Osteoblast (primary cell): ENCODE measurements around the gene AK9. TPM values are rescaled to one million over a fixed set of nuclear protein-coding genes. Genes with fewer than 3 reads are reported as not detected.

Experiments used
- DNase-seq: peaks from one replicate; pipeline ENCODE4 v3.0.0; 2011; ENCODE audit warnings: low spot score, mixed read lengths; ENCODE audit not compliant: insufficient read length; ENCODE audit errors: missing footprints
- H2AFZ ChIP-seq: 2 replicates; pipeline ENCODE4 v1.6.0; 2011; ENCODE audit warnings: mild to moderate bottlenecking, low read length
- H3K27ac ChIP-seq: 2 replicates; pipeline ENCODE4 v1.5.1; 2011; ENCODE audit warnings: mild to moderate bottlenecking, low read depth, low read length, moderate library complexity
- H3K27me3 ChIP-seq: 2 replicates; pipeline ENCODE4 v1.6.0; 2012; ENCODE audit warnings: mild to moderate bottlenecking, control low read depth, inconsistent platforms, low read length, moderate library complexity; ENCODE audit not compliant: insufficient read depth
- H3K36me3 ChIP-seq: 2 replicates; pipeline ENCODE4 v1.5.1; 2011; ENCODE audit warnings: mild to moderate bottlenecking, low read length, control low read depth, moderate library complexity; ENCODE audit not compliant: insufficient read depth
- H3K4me1 ChIP-seq: 2 replicates; pipeline ENCODE4 v1.5.1; 2011; ENCODE audit warnings: mild to moderate bottlenecking, low read length, control low read depth, moderate library complexity; ENCODE audit not compliant: insufficient read depth
- H3K4me2 ChIP-seq: 2 replicates; pipeline ENCODE4 v1.6.0; 2011; ENCODE audit warnings: mild to moderate bottlenecking, low read length; ENCODE audit not compliant: insufficient read depth
- H3K4me3 ChIP-seq: fragments of 200-600 bp; sonication (generic); 3 replicates; pipeline ENCODE4 v1.5.1; 2012; ENCODE audit warnings: mild to moderate bottlenecking, low read length, inconsistent platforms; ENCODE audit not compliant: insufficient read depth
- H3K79me2 ChIP-seq: 2 replicates; pipeline ENCODE4 v1.6.0; 2012; ENCODE audit warnings: mild to moderate bottlenecking, low read length, control low read depth, inconsistent platforms; ENCODE audit not compliant: insufficient read depth
- H3K9me3 ChIP-seq: 2 replicates; pipeline ENCODE4 v1.5.1; 2011; ENCODE audit warnings: low read depth, low read length, control low read depth
- H4K20me1 ChIP-seq: 2 replicates; pipeline ENCODE4 v1.6.0; 2012; ENCODE audit warnings: mild to moderate bottlenecking, low read length, control low read depth; ENCODE audit not compliant: insufficient read depth
- CTCF ChIP-seq: IDR thresholded peaks from 2 replicates; pipeline ENCODE4 v1.5.1; 2011; ENCODE audit warnings: mild to moderate bottlenecking, low read depth, low read length, moderate library complexity; ENCODE audit errors: extremely low read depth
- total RNA-seq: library from RNA; depleted of rRNA; stranded (reverse); fragments of >200 nt; gene quantifications from 2 replicates; pipeline ENCODE4 v1.2.3, GENCODE V29; 2012

The AK9 gene
- total RNA-seq, 1 donor, result 5.8 TPM

- peaks cover 3% of the 10 kb centered on the region for H3K27me3 ChIP-seq
- DNase-seq, result no peak
- no peaks in the 10 kb centered on the region for H3K4me1 ChIP-seq
- H3K27ac ChIP-seq, result no peak overlapping the region
- peak overlapping the region; percentile 29 for H2AFZ ChIP-seq
- no peaks in the 10 kb centered on the region for H4K20me1 ChIP-seq
- H3K9me3 ChIP-seq, result no peaks in the 10 kb centered on the region
- H3K36me3 ChIP-seq, result no peaks in the 10 kb centered on the region
- no peaks in the 10 kb centered on the region for H3K79me2 ChIP-seq
- no peak overlapping the region for H3K4me2 ChIP-seq
- no peak for TF ChIP-seq CTCF
- no peak overlapping the region for H3K4me3 ChIP-seq
Observed at GRCh38 chr6:109491207-109491938, 199.6 kb downstream of the AK9 start.

DNA sequence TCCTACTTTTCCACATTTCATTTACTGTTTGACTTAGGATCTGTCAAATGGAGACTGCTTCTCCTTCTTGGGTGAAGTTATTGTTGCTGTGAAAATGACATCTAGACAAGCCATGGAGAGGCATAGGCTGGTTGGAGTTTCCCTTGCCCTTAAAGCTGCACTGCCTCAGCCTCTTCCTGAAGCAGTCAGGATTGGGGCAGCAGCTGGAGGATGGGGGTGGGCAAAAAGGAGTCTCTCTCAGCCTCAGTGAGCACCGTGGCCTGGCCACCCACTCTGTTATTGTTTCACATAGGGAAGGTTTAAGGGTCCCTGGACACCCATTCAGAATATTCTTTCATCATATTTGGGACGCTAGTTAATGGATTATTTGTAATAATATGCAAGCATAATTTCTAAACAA lies 200.3 kb downstream of the AK9 start:
- Histone ChIP-seq H3K27me3 (peaks cover 3% of the 10 kb centered on the region), H3K79me2 (no peaks in the 10 kb centered on the region), H3K9me3 (no peaks in the 10 kb centered on the region), H4K20me1 (no peaks in the 10 kb centered on the region), H2AFZ (no peak overlapping the region), H3K4me2 (no peak overlapping the region), H3K36me3 (no peaks in the 10 kb centered on the region), H3K4me3 (no peak overlapping the region), H3K4me1 (no peaks in the 10 kb centered on the region), H3K27ac (no peak overlapping the region)
- TF ChIP-seq CTCF, result no peak
- no peak for DNase-seq

DNA sequence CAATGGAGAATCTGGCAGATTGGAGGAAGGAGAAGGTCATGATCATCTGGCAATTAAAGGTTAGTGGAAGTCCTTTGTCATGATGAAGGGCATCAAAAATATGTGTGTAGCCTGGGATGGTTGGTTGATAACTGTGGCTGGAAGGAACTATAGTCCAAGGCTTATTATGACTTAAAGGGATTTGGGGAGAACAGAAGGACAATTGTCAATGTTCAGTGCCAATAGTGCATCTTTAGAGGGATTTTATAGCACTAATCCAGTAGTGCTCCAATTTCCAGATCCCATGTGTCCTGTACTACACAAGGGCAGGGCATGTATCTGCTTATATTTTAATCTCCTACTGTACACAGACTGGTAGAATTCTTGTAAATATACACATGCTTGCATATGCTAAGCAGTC lies 203.0 kb downstream of the AK9 start:
- no peaks in the 10 kb centered on the region for H3K79me2 ChIP-seq
- TF ChIP-seq CTCF, result no peak
- H3K4me3 ChIP-seq, result no peak overlapping the region
- H3K27me3 ChIP-seq, result no peaks in the 10 kb centered on the region
- no peaks in the 10 kb centered on the region for H3K36me3 ChIP-seq
- no peak overlapping the region for H3K4me2 ChIP-seq
- H4K20me1 ChIP-seq, result no peaks in the 10 kb centered on the region
- no peaks in the 10 kb centered on the region for H3K9me3 ChIP-seq
- no peak overlapping the region for H3K27ac ChIP-seq
- no peak overlapping the region for H2AFZ ChIP-seq
- H3K4me1 ChIP-seq, result peaks cover 4% of the 10 kb centered on the region
- no peak for DNase-seq

DNA sequence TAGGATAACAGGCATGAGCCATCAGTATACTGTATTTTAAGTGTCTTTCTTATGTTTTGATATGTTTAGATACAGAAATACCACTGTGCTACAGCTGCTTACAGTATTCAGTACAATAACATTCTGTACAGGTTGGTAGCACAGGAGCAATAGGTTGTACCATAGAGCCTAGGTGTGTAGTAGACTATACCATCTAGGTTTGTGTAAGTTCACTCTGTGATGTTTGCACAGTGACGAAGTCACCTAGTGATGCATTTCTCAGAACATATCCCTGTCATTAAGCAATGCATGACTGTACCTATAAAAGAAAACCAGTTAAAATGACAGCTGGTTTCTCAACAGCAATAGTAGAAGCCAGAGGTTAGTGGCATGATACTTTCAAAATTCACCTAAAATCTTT lies 204.9 kb downstream of the AK9 start:
- no peaks in the 10 kb centered on the region for H3K27me3 ChIP-seq
- no peak overlapping the region for H3K4me2 ChIP-seq
- DNase-seq, result no peak
- H3K36me3 ChIP-seq, result peaks cover 9% of the 10 kb centered on the region
- TF ChIP-seq CTCF, result no peak
- no peak overlapping the region for H3K27ac ChIP-seq
- no peak overlapping the region for H2AFZ ChIP-seq
- no peak overlapping the region for H3K4me3 ChIP-seq
- H4K20me1 ChIP-seq, result no peaks in the 10 kb centered on the region
- peaks cover 10% of the 10 kb centered on the region for H3K79me2 ChIP-seq
- peaks cover 7% of the 10 kb centered on the region for H3K4me1 ChIP-seq
- H3K9me3 ChIP-seq, result no peaks in the 10 kb centered on the region
